Activated CD8-positive, alpha-beta T cell treated with anti-CD3 and anti-CD28 coated beads, Interleukin-2, amount 10 ng/mL, durations not matched to agents 7 days and 5 days (primary cell): ENCODE results near the gene USP25. TPM values are rescaled to one million over a fixed set of nuclear protein-coding genes. Genes with fewer than 3 reads are reported as not detected.

Experiments used
- ATAC-seq: fragments of 150-1000 bp; cut with Tn5 transposase; one replicate; pipeline ENCODE4 v1.10.0; 2021; ENCODE audit warnings: moderate library complexity
- CTCF ChIA-PET: fragments of 350-600 bp; sonication (Branson Sonifier 250); formaldehyde crosslinking; loops from one replicate; lab custom pipeline; 2021; ENCODE audit warnings: antibody characterized with exemption; lab: Charles Lee
- POLR2A ChIA-PET: fragments of 350-600 bp; sonication (Branson Sonifier 250); formaldehyde crosslinking; loops from one replicate; lab custom pipeline; 2021; ENCODE audit warnings: antibody characterized with exemption; lab: Charles Lee
- DNase-seq: peaks from one replicate; pipeline ENCODE4 v3.0.0-alpha.2; 2020
- H3K27ac Mint-ChIP-seq: one replicate; pipeline ENCODE4 v1.8.0; 2021; ENCODE audit warnings: mild to moderate bottlenecking, mixed read lengths
- H3K27me3 Mint-ChIP-seq: one replicate; pipeline ENCODE4 v1.8.0; 2021; ENCODE audit warnings: low read depth, mixed read lengths
- H3K36me3 Mint-ChIP-seq: one replicate; pipeline ENCODE4 v1.8.0; 2021; ENCODE audit warnings: low read depth, mixed read lengths
- H3K4me1 Mint-ChIP-seq: one replicate; pipeline ENCODE4 v1.8.0; 2021; ENCODE audit warnings: low read depth, mixed read lengths
- H3K4me3 Mint-ChIP-seq: one replicate; pipeline ENCODE4 v1.8.0; 2021; ENCODE audit warnings: mild to moderate bottlenecking, mixed read lengths
- H3K9me3 Mint-ChIP-seq: one replicate; pipeline ENCODE4 v1.8.0; 2022; ENCODE audit warnings: mixed read lengths; ENCODE audit not compliant: insufficient read depth
- total RNA-seq, 2 experiments: library from RNA; stranded (reverse); gene quantifications; one replicate each; pipeline ENCODE4 v1.2.3, GENCODE V29; 2021

Gene USP25, protein sequence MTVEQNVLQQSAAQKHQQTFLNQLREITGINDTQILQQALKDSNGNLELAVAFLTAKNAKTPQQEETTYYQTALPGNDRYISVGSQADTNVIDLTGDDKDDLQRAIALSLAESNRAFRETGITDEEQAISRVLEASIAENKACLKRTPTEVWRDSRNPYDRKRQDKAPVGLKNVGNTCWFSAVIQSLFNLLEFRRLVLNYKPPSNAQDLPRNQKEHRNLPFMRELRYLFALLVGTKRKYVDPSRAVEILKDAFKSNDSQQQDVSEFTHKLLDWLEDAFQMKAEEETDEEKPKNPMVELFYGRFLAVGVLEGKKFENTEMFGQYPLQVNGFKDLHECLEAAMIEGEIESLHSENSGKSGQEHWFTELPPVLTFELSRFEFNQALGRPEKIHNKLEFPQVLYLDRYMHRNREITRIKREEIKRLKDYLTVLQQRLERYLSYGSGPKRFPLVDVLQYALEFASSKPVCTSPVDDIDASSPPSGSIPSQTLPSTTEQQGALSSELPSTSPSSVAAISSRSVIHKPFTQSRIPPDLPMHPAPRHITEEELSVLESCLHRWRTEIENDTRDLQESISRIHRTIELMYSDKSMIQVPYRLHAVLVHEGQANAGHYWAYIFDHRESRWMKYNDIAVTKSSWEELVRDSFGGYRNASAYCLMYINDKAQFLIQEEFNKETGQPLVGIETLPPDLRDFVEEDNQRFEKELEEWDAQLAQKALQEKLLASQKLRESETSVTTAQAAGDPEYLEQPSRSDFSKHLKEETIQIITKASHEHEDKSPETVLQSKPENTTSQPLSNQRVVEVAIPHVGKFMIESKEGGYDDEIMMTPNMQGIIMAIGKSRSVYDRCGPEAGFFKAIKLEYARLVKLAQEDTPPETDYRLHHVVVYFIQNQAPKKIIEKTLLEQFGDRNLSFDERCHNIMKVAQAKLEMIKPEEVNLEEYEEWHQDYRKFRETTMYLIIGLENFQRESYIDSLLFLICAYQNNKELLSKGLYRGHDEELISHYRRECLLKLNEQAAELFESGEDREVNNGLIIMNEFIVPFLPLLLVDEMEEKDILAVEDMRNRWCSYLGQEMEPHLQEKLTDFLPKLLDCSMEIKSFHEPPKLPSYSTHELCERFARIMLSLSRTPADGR
- total RNA-seq = 10 to 100 TPM; 51.1 to 54.2 TPM

DNA sequence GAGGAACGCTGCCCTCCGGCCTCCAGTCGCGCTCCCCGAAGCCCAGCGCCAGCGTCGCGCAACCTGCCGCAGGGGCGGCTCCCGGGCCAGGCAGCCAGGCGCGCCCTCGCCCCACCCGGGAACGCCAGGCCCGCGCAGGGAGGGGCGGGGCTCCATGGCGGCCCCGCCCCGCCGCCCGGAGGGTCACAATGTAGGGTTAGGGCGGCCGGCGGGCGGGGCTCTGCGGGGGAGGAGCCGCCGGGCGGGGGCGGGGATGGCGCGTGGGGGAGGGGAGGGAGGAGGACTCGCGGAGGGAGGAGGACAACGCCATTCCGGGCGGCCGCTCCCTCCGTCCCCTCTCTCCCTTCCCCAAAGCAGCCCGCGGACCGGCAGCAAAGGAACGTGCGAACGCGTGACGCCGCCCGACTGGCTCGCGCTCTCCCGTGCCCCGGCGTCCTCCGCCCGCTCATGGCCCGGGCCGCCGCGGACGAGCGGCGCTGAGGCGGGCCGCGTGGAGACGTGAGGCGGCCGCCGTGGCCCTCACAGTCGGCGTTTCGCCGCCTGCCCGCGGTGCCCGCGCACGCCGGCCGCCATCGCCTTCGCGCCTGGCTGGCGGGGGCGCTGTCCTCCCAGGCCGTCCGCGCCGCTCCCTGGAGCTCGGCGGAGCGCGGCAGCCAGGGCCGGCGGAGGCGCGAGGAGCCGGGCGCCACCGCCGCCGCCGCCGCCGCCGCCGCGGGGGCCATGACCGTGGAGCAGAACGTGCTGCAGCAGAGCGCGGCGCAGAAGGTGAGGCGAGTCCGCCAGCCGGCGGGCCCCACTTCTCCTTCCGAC lies at the start of gene USP25:
Gene USP25 (plus strand): TSS at position 309 of the 810 bp plus-strand sequence. CDS start 412 bp downstream, at position 721.
- DNase-seq (peak; percentile 89), ATAC-seq (peak; percentile 81)
- H3K36me3 Mint-ChIP-seq = no peaks in the 10 kb centered on the region
- H3K27me3 Mint-ChIP-seq = peaks cover 13% of the 10 kb centered on the region
- H3K4me3 Mint-ChIP-seq = peak within 1 kb of the TSS; percentile 89
- ChIA-PET CTCF (interaction anchor here (1.0 to 1.1 kb wide), 2 partner anchors 91 to 114 kb away, joined by 3 read pairs; no protein-coding TSS in a partner anchor), POLR2A (interaction anchor here (0.6 kb wide), 1 partner anchor 149 kb away, joined by 3 read pairs; no protein-coding TSS in a partner anchor)
- H3K4me1 Mint-ChIP-seq = peaks cover 22% of the 10 kb centered on the region
- peak within 1 kb of the TSS; percentile 94 for H3K27ac Mint-ChIP-seq
- no peaks in the 10 kb centered on the region for H3K9me3 Mint-ChIP-seq

DNA sequence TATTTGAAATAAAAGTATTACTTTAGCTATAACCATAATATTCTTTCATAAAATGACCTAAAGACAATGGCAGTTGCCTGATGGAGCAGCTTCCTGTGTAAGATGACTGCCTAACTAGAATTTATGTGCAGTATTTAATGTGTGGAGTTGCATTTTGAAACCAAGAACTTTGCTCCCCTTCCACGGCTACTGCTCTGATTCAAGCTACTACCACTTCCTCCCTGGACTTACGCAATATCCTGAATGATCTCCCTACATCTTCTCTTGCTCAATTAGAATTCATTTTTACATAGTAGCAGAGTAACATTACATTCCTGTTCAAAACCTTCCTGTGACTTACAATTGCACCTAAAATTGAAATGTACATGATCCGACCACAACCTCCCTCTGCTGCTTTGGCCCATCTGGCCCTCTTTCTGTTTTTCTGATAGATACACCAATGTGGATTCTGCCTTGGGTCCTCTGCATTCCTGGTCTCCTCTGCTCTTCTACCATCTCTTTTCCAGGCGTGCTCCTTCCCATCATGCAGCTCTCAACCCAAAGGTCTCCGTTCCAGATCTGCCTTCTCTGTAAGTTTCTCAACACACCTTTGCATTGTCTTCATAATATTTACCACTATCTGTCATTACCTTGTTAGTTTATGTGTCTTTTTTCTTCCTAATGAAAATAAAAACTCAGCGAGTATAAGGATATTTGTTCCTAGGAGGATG lies 47.4 kb upstream of the USP25 start:
- peak overlapping the region; percentile 59 for H3K27ac Mint-ChIP-seq
- no peaks in the 10 kb centered on the region for H3K27me3 Mint-ChIP-seq
- CTCF ChIA-PET = no interaction called here
- peaks cover 13% of the 10 kb centered on the region for H3K4me1 Mint-ChIP-seq
- H3K4me3 Mint-ChIP-seq = no peak overlapping the region
- POLR2A ChIA-PET = no interaction called here
- DNase-seq (peak; percentile 34), ATAC-seq (peak; percentile 53)
- H3K36me3 Mint-ChIP-seq = no peaks in the 10 kb centered on the region
- no peaks in the 10 kb centered on the region for H3K9me3 Mint-ChIP-seq

DNA sequence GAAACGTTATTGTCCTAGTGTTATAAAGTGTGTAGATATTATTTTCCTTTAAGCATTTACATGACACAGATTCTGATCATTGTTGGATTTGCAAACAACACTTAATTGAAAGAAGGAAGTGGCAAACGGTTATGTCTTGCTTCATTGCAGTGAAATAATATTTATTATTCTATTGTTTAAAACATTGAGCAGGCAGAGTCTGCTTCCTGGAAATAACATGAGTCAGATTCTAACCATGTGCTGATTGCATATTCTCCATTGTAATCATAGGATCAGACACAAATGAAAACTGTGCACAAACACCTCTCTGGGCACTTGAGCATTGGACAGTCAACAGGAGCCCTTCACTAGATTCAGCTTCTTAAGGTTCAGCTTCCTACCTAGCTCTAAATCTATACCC lies 46.8 kb upstream of the USP25 start:
- CTCF ChIA-PET = no interaction called here

DNA sequence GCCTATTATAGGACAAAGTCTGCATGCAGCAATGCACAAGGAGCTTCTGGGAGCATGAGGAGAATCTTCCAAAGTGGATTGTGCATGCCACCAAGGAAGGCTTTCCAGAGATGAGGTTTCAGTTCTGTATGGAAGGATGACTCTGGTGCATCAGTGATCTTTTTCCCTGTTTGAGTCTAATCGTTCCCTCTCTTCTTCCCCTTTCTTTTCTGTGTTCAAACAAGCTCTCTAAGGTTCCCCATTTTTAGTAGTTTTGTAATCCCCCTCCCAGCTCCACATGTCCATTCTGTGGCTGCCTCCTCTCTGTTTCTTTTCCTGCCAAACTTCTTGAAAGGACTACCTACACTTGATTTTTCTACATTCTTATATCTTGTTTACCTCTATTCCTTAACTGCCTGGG lies 43.3 kb upstream of the USP25 start:
- H3K4me3 Mint-ChIP-seq = no peak overlapping the region
- H3K27me3 Mint-ChIP-seq = peaks cover 5% of the 10 kb centered on the region
- DNase-seq (no peak), ATAC-seq (no peak)
- no peak overlapping the region for H3K27ac Mint-ChIP-seq
- no peaks in the 10 kb centered on the region for H3K9me3 Mint-ChIP-seq
- H3K36me3 Mint-ChIP-seq = no peaks in the 10 kb centered on the region
- POLR2A ChIA-PET = no interaction called here
- CTCF ChIA-PET = no interaction called here
- peaks cover 23% of the 10 kb centered on the region for H3K4me1 Mint-ChIP-seq

More for the DNA sequence above, 46.8 kb upstream of the USP25 start:
- DNase-seq (no peak), ATAC-seq (no peak)
- no peaks in the 10 kb centered on the region for H3K36me3 Mint-ChIP-seq
- H3K4me3 Mint-ChIP-seq = no peak overlapping the region
- POLR2A ChIA-PET = no interaction called here
- H3K4me1 Mint-ChIP-seq = peaks cover 13% of the 10 kb centered on the region
- no peaks in the 10 kb centered on the region for H3K27me3 Mint-ChIP-seq
- H3K9me3 Mint-ChIP-seq = no peaks in the 10 kb centered on the region
- H3K27ac Mint-ChIP-seq = no peak overlapping the region

DNA sequence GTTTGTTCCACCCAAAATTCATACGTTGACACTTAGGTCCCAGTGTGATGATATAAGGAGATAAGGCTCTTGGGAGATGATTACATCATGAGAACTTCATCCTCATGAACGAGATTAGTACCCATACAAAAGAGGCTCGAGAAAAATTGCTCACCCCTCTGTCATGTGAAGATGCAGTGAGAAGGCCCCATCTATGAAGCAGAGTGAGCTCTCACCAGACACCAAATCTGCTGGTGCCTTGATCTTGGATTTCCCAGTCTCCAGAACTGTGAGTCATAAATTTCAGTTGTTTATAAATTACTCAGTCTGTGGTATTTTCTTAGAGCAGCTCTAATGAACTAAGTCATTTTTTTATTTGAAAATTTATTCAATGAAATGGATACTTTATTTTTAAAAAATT lies 42.6 kb upstream of the USP25 start:
- no peak for DNase-seq

DNA sequence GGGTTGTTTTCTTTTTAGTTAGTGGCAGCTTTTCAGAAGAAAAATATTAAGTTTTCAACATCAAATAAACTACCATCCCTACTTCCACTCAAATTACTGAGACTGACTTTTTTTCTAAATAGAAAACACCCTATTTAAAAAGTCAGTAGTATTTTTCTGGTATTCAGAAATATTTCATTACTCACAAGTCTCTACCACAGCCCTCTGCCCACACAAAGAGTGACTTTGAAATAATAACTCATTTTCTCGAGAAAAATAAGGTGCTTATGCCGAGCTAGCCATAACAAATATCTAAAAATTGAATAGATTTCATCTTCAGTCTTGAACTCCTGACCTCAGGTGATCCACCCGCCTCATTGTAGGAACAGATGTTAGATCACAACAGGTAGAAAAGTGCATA lies 41.8 kb upstream of the USP25 start:
- no peak overlapping the region for H3K27ac Mint-ChIP-seq
- peaks cover 5% of the 10 kb centered on the region for H3K27me3 Mint-ChIP-seq
- no peak for DNase-seq
- peaks cover 13% of the 10 kb centered on the region for H3K4me1 Mint-ChIP-seq
- POLR2A ChIA-PET = no interaction called here
- H3K36me3 Mint-ChIP-seq = no peaks in the 10 kb centered on the region
- H3K4me3 Mint-ChIP-seq = no peak overlapping the region
- H3K9me3 Mint-ChIP-seq = no peaks in the 10 kb centered on the region
- no peak for ATAC-seq
- CTCF ChIA-PET = interaction anchor here (1.3 kb wide), 1 partner anchor 33 kb away, joined by 3 read pairs; no protein-coding TSS in a partner anchor

More for the DNA sequence above, 42.6 kb upstream of the USP25 start:
- no peak for ATAC-seq
- ChIA-PET POLR2A (no interaction called here), CTCF (interaction anchor here (1.3 kb wide), 1 partner anchor 34 kb away, joined by 3 read pairs; no protein-coding TSS in a partner anchor)
- no peaks in the 10 kb centered on the region for H3K9me3 Mint-ChIP-seq
- no peak overlapping the region for H3K4me3 Mint-ChIP-seq
- H3K36me3 Mint-ChIP-seq = no peaks in the 10 kb centered on the region
- peaks cover 5% of the 10 kb centered on the region for H3K27me3 Mint-ChIP-seq
- peaks cover 20% of the 10 kb centered on the region for H3K4me1 Mint-ChIP-seq
- no peak overlapping the region for H3K27ac Mint-ChIP-seq

DNA sequence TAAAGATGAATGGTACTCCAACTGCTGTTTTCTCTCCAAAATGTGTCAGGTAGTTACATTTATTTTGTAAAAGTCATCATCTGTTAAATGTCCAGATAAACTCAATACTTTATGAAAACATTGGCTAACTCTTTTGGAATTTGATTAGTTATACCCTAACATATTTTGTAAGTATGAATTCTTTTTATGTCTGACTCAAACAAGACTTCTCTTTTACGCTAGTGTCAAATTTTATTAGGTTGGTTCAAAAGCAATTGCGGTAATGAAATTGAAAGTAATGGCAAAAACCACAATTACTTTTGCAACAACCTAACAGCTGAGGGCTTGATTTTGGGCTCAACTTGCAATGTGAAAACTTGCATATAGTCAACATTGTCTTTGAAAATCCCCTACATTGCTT lies 41.0 kb upstream of the USP25 start:
- CTCF ChIA-PET = no interaction called here
- ATAC-seq (no peak), DNase-seq (no peak)
- Mint-ChIP-seq H3K27ac (no peak overlapping the region), H3K9me3 (no peaks in the 10 kb centered on the region), H3K36me3 (no peaks in the 10 kb centered on the region), H3K4me3 (no peak overlapping the region), H3K27me3 (peaks cover 5% of the 10 kb centered on the region), H3K4me1 (peaks cover 11% of the 10 kb centered on the region)
- POLR2A ChIA-PET = no interaction called here

DNA sequence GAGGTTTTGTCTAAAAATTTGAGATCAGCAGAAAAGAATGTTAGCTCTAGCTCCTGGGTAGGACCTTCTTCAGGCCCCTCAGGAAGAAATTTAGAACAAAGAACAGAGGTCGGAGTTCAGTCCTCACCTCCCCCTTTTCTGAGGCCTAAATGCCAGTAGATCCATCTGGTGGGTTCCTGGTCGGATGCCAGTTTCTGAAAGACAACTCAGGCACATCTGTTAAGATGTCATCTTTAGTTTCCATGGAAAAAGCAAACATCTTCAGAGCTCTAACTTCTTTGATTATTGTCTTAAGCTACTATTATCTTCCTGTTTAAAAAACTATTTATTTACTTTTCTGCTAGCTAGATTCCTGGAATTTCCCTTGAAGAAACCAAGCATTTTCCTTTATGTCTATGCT lies 37.1 kb upstream of the USP25 start:
- Mint-ChIP-seq H3K36me3 (no peaks in the 10 kb centered on the region), H3K27me3 (peaks cover 7% of the 10 kb centered on the region), H3K4me3 (no peak overlapping the region), H3K9me3 (no peaks in the 10 kb centered on the region), H3K27ac (no peak overlapping the region), H3K4me1 (peaks cover 10% of the 10 kb centered on the region)
- no peak for ATAC-seq
- DNase-seq = no peak
- CTCF ChIA-PET = no interaction called here
- POLR2A ChIA-PET = no interaction called here

DNA sequence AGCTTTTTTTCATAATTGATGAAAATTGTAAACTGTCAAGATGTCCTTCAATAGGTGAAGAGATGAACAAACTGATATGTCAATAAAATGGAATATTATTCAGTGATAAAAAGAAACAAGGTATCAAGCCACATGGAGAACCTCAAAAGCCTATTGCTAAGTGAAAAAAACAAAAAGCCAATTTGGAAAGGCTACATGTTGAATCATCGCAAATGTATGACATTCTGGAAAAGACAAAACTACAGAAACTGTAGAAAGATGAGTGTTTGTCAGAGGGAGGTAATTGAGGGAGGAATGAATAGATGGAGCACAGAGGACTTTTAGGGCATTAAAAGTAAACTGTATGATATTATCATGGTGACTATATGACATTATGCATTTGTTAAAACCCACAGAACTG lies 34.5 kb upstream of the USP25 start:
- Mint-ChIP-seq H3K27me3 (peaks cover 7% of the 10 kb centered on the region), H3K4me3 (no peak overlapping the region), H3K9me3 (no peaks in the 10 kb centered on the region), H3K4me1 (no peaks in the 10 kb centered on the region), H3K36me3 (no peaks in the 10 kb centered on the region), H3K27ac (no peak overlapping the region)
- DNase-seq (no peak), ATAC-seq (no peak)
- ChIA-PET CTCF (no interaction called here), POLR2A (no interaction called here)

DNA sequence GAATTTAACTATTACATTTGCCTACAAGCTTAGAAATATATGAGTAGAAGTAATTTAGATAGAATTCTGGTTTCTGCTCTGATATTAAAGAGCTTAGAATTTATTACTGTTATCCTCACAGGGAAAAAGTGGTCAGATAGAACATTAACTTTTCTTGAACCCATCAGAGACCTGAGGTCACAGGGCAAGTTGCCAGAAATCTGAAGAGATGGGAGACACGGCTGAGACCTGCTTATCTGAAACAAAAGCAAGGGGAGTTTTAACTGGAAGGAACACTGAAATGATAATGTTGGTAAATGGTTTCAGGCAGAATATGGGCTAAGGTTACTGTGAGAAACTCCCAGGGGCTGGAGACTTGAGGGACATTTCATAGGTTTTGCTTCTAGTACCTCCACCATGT lies 28.0 kb upstream of the USP25 start:
- DNase-seq = no peak
- ChIA-PET POLR2A (no interaction called here), CTCF (no interaction called here)
- no peak for ATAC-seq
- no peak overlapping the region for H3K4me3 Mint-ChIP-seq
- H3K4me1 Mint-ChIP-seq = no peaks in the 10 kb centered on the region
- H3K27ac Mint-ChIP-seq = no peak overlapping the region
- H3K36me3 Mint-ChIP-seq = no peaks in the 10 kb centered on the region
- no peaks in the 10 kb centered on the region for H3K27me3 Mint-ChIP-seq
- H3K9me3 Mint-ChIP-seq = no peaks in the 10 kb centered on the region
